Stimulated activated CD8-positive, alpha-beta memory T cell treated with anti-CD3 and anti-CD28 coated beads, Interleukin-15, amount 100 ng/mL, for 4 hours (primary cell): Measurements from ENCODE around the gene DBNL.

Experiments
- DNase-seq, 2 donors: peaks; one replicate each; pipeline ENCODE4 v3.0.0-alpha.2; 2020; ENCODE audit warnings: low read depth in 2 of 2

Gene DBNL

DNA sequence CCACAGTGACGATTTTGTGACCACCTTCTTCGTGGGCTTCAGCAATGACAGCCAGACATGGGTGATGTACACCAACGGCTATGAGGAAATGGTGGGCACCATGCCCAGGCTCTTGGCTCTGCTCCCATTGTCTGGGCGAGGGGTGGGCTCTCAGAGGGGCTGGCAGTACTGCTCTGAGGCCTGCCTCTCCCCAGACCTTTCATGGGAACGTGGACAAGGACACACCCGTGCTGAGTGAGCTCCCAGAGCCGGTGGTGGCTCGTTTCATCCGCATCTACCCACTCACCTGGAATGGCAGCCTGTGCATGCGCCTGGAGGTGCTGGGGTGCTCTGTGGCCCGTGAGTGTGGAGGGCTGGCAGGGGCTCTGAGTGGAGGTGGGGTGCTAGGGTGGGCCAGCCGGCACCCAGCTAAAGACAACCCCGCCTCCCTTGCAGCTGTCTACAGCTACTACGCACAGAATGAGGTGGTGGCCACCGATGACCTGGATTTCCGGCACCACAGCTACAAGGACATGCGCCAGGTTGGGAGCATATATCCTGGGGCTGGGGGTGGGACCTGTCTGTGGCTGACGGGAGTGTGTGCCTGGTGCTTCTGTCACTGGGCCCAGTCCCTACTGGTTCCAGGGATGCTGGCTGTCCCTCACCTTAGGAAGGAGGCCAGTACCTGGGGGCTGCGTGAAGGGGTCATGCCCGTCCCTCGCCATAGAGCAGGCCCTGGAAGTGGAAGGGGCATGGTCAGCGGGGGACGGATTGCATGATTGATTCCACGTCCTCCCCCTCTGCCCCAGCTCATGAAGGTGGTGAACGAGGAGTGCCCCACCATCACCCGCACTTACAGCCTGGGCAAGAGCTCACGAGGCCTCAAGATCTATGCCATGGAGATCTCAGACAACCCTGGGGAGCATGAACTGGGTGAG, 66.5 kb downstream of the DBNL start:
- no peak for DNase-seq
